A549 treated with CORT108297 at 1 μM for 4 hours (cell line): Measurements from ENCODE around the gene KPNA4. TPM values are rescaled to one million over a fixed set of nuclear protein-coding genes. Genes with fewer than 3 reads are reported as not detected.

ENCODE experiments used
- total RNA-seq: library from RNA; stranded (reverse); fragments of 200-300 nt; extraction: Qiagen RNA extraction; gene quantifications from 5 replicates; pipeline ENCODE4 v1.2.3, GENCODE V29; 2022

Gene KPNA4
- 28.1 to 33.2 TPM (median 30.7 TPM) in 5 replicates for total RNA-seq

GRCh38 chr3:160565442-160566403 is at the start of gene KPNA4:
TSS of gene KPNA4 (minus strand) at chr3:160565571. CDS start at chr3:160565282, 289 bp downstream.

GRCh38 chr3:160449636-160450598 is 115.5 kb downstream of the KPNA4 start, which contains the start of gene TRIM59:
TSS of gene TRIM59 (minus strand) at chr3:160449786. CDS start at chr3:160439183, 10,603 bp downstream.

Other genes with a start within 250 kb of the KPNA4 start
- gene IFT80, start 166.3 kb downstream of the KPNA4 start, total RNA-seq, result 9.4 to 18.3 TPM (median 14.0 TPM) in 5 replicates
- 82.8 to 109 TPM (median 96.8 TPM) in 5 replicates for gene SMC4, start 165.9 kb downstream of the KPNA4 start, total RNA-seq
- 9.3 to 12.0 TPM (median 9.4 TPM) in 5 replicates for gene TRIM59, start 115.8 kb downstream of the KPNA4 start, total RNA-seq
- gene ARL14, start 111.6 kb upstream of the KPNA4 start, total RNA-seq, result 0.62 to 1.1 TPM (median 0.91 TPM) in 5 replicates
- gene PPM1L, start 190.7 kb upstream of the KPNA4 start, total RNA-seq, result 0.46 to 0.69 TPM (median 0.61 TPM) in 5 replicates